HG02588 (cell line): ENCODE results near the gene AATK.

Source experiments
- ATAC-seq: cut with Tn5 transposase; IDR thresholded peaks from one replicate; pipeline ENCODE4 v1.9.1; 2021; ENCODE audit warnings: mild to moderate bottlenecking, moderate library complexity; ENCODE audit not compliant: unreplicated experiment

The AATK gene

GRCh38 chr17:81166033-81166492 lies at the start of gene AATK:
Gene AATK, minus strand, starts transcription at chr17:81166221. Its CDS starts 229 bp downstream, at chr17:81165992.
- no peak for ATAC-seq

- no peak for ATAC-seq
Observed at GRCh38 chr17:81213978-81214377, 48.0 kb upstream of the AATK start.

- ATAC-seq: no peak
Observed at GRCh38 chr17:81212365-81212764, 46.3 kb upstream of the AATK start.

- ATAC-seq: no peak
Observed at GRCh38 chr17:81210868-81211267, 44.8 kb upstream of the AATK start.

GRCh38 chr17:81210466-81210865 lies 44.4 kb upstream of the AATK start:
- ATAC-seq: no peak

- ATAC-seq: no peak
Observed at GRCh38 chr17:81209141-81209540, 43.1 kb upstream of the AATK start.

GRCh38 chr17:81208651-81209050 lies 42.6 kb upstream of the AATK start:
- ATAC-seq: no peak

- ATAC-seq: no peak
Observed at GRCh38 chr17:81207610-81208581, 41.9 kb upstream of the AATK start.

- ATAC-seq: no peak
Observed at GRCh38 chr17:81206657-81207056, 40.6 kb upstream of the AATK start.

GRCh38 chr17:81206166-81206565 lies 40.1 kb upstream of the AATK start:
- ATAC-seq: no peak

- no peak for ATAC-seq
Observed at GRCh38 chr17:81204578-81204977, 38.6 kb upstream of the AATK start.

GRCh38 chr17:81203136-81203535 lies 37.1 kb upstream of the AATK start:
- no peak for ATAC-seq

GRCh38 chr17:81202318-81202717 lies 36.3 kb upstream of the AATK start:
- ATAC-seq: no peak

GRCh38 chr17:81200695-81201580 lies 34.9 kb upstream of the AATK start:
- no peak for ATAC-seq

- ATAC-seq: no peak
Observed at GRCh38 chr17:81200201-81200600, 34.2 kb upstream of the AATK start.

- no peak for ATAC-seq
Observed at GRCh38 chr17:81199482-81199830, 33.4 kb upstream of the AATK start.

GRCh38 chr17:81198826-81199481 lies 32.9 kb upstream of the AATK start:
- no peak for ATAC-seq

GRCh38 chr17:81197831-81198490 lies 31.9 kb upstream of the AATK start:
- ATAC-seq: no peak

- no peak for ATAC-seq
Observed at GRCh38 chr17:81197409-81197795, 31.4 kb upstream of the AATK start.
